GM12878 (cell line): ENCODE results near the gene ACCS.
A peak's percentile ranks its signal among the peaks of the same experiment; 100 is the strongest.

Experiments used
- CTCF ChIP-seq, 3 experiments: IDR thresholded peaks in 2 of 3; conservative IDR thresholded peaks in 1 of 3; 2 replicates each; pipeline ENCODE4 v1.5.1; 2011; ENCODE audit warnings: low read depth in 3 of 3, low read length in 3 of 3, mild to moderate bottlenecking in 3 of 3, control low read depth in 2 of 3, moderate library complexity in 2 of 3, inconsistent platforms in 1 of 3, mixed read lengths in 1 of 3; ENCODE audit not compliant: control insufficient read depth in 2 of 3, insufficient read depth in 1 of 3; ENCODE audit errors: extremely low read depth in 1 of 3
- STAT1 ChIP-seq: fragments of 450-650 bp; conservative IDR thresholded peaks from 2 replicates; pipeline ENCODE4 v1.6.1; 2014; ENCODE audit warnings: antibody characterized with exemption, mild to moderate bottlenecking

GRCh38 chr11:44036811-44037657 lies 29.0 kb upstream of the ACCS start:
- TF ChIP-seq STAT1 (no peak), CTCF (IDR thresholded peaks at IDR 0.05 in 2 of 3, conservative IDR thresholded peaks at IDR 0.05 in 1 of 3; ENCODE audit: control insufficient read depth in 2 of 3, extremely low read depth in 1 of 3, insufficient read depth in 1 of 3, low read depth in 3 of 3, low read length in 3 of 3) (peak; percentile 69 to 76 (median 72))
